HS-27A (cell line): ENCODE measurements around the gene LINC00305.

Experiments
- DNase-seq: peaks from one replicate; pipeline ENCODE4 v3.0.0-alpha.2; 2012; ENCODE audit warnings: low read depth, missing footprints

LINC00305 gene

GRCh38 chr18:64148988-64149387 is at the start of gene LINC00305:
LINC00305 (minus strand) TSS chr18:64149088.
- no peak for DNase-seq

GRCh38 chr18:64191069-64191468 is 42.2 kb upstream of the LINC00305 start:
- DNase-seq: no peak

- no peak for DNase-seq
Measured at GRCh38 chr18:64185987-64186386, 37.1 kb upstream of the LINC00305 start.

GRCh38 chr18:64183665-64184064 is 34.8 kb upstream of the LINC00305 start:
- no peak for DNase-seq

- DNase-seq: no peak
Measured at GRCh38 chr18:64180617-64181016, 31.7 kb upstream of the LINC00305 start.

- DNase-seq: no peak
Measured at GRCh38 chr18:64180171-64180570, 31.3 kb upstream of the LINC00305 start.

GRCh38 chr18:64179556-64180080 is 30.7 kb upstream of the LINC00305 start:
- no peak for DNase-seq

GRCh38 chr18:64178860-64179259 is 30.0 kb upstream of the LINC00305 start:
- no peak for DNase-seq

GRCh38 chr18:64175432-64175831 is 26.5 kb upstream of the LINC00305 start:
- no peak for DNase-seq

- DNase-seq: no peak
Measured at GRCh38 chr18:64171576-64171975, 22.7 kb upstream of the LINC00305 start.

GRCh38 chr18:64167408-64167925 is 18.6 kb upstream of the LINC00305 start:
- DNase-seq: no peak

GRCh38 chr18:64165906-64166305 is 17.0 kb upstream of the LINC00305 start:
- no peak for DNase-seq

- DNase-seq: no peak
Measured at GRCh38 chr18:64164883-64165282, 16.0 kb upstream of the LINC00305 start.

GRCh38 chr18:64149916-64150438 is 1.1 kb upstream of the LINC00305 start:
- no peak for DNase-seq

- no peak for DNase-seq
Measured at GRCh38 chr18:64142904-64143303, 6.0 kb downstream of the LINC00305 start.

- no peak for DNase-seq
Measured at GRCh38 chr18:64137914-64138313, 11.0 kb downstream of the LINC00305 start.

- DNase-seq: no peak
Measured at GRCh38 chr18:64134044-64134747, 14.7 kb downstream of the LINC00305 start.

- no peak for DNase-seq
Measured at GRCh38 chr18:64132871-64133270, 16.0 kb downstream of the LINC00305 start.

- DNase-seq: no peak
Measured at GRCh38 chr18:64131314-64131713, 17.6 kb downstream of the LINC00305 start.

- DNase-seq: no peak
Measured at GRCh38 chr18:64127172-64127571, 21.7 kb downstream of the LINC00305 start.

GRCh38 chr18:64119916-64120315 is 29.0 kb downstream of the LINC00305 start:
- no peak for DNase-seq

GRCh38 chr18:64118406-64118805 is 30.5 kb downstream of the LINC00305 start:
- no peak for DNase-seq

- DNase-seq: no peak
Measured at GRCh38 chr18:64116571-64117175, 32.2 kb downstream of the LINC00305 start.
